HG03097 (cell line): ENCODE data around the gene PHF21B.
"Not testable (repeated sequence)": the region's sequence is repeated elsewhere in the genome, so short reads cannot be mapped to it uniquely, and the experiment has no call there.

Experiments
- ATAC-seq: cut with Tn5 transposase; IDR thresholded peaks from one replicate; pipeline ENCODE4 v1.9.1; 2021; ENCODE audit not compliant: unreplicated experiment, low FRiP score

PHF21B gene

DNA sequence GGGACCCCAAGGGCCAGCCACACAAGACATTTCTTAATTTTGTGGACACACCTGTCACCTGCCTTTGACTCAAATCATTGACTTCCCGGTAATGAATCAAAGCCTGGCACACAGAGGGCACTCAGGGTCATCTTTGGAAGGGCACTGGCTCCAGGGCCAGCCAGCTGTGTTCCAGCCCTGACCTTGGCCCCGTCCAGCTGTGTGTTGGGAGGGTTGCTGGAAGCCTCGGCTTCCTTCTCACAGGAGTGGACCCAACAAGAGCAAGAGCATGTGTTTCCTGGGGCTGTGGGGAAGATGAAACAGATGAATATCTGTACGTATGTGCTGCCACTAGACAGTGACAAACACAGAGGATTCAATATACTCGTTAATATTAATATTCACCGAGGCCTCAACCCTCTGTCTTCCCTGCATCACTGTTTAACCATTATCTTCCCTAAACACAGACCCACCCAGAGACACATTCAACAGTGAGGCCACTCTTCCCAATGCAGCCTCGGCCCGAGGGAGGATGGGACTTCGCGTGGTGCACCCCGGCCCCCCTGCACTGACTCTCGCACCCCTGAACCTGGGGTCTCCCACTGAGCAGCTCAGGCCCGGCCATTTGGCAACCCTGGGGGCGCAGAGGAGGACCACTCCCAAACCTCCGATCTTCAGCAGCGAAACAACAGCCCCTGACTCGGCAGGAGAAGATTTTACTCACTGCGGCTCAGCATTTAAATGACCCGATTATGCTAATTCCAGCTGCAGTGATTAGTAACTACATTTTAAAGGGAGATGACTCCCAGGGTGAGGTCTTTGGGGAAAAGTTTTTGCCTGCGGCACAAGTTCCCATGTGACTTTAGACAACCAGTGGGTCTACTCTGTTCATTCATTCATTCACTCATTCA, 45.7 kb downstream of the PHF21B start:
- no peak for ATAC-seq

DNA sequence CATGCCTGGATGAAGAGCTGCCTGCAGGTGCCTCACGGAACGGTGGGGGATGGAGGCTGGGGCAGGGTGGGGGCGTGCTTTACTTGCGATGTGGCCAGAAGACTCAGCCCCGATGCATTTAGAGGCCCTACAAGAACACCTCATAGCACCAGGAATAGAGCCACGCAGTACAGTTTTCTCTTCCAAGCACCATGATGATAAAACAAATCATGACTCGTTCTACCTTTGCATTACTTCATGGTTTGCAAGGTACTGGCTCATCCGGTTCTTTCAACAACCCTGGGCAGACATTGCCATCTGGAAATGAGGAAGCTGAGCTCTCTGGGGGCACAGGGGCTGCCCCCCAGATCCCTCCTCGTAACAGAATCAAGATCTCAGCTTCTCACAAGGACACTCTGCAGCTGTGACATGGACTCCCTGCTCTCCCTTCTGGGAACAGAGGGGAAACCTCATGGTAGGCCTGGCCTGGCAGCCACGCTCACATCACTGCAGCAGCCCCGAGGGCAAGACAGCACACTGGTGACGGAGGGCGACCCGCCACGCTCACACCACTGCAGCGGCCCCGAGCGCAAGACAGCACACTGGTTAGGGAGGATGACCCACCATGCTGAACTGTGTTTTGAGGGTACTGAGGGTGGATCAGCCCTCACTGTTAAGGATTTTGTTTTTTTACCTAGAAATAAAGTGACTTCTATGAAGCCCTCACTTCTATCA, 46.9 kb downstream of the PHF21B start:
- no peak for ATAC-seq

DNA sequence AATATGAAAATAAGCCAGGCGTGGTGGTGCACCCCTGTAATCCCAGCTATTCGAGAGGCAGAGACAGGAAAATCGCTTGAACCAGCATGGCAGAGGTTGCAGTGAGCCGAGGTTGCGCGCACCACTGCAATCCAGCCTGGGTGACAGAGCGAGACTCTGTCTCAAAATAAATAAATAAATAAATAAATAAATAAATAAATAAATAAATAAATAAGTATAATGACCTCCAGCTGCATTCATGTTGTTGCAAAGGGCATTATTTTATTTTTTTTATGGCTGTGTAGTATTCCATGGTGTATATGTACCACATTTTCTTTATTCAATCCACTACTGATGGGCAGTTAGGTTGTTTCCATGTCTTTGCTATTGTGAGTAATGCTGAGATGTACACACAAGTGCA, 48.1 kb downstream of the PHF21B start:
- ATAC-seq = not testable (repeated sequence)

- no peak for ATAC-seq
These were observed 52.7 kb downstream of the PHF21B start for GRCh38 chr22:44956840-44957767.

DNA sequence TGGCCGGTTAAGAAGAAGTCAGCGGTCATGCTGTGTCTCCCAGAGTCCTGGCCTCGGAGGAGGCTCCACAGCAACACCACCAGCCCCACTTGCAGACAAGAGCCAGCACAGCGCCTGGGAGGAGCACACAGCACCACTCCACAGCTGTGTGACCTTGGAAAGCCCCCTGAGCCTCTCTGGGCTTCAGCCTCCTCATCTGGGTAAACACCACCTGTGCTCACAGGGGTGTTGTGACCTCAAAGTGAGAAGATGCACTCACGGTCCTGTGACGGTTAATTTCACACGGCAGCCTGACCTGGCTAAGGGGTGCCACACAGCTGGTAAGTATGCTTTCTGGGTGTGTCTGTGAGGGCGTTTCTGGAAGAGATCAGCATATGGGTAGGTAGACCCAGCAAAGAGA, 54.7 kb downstream of the PHF21B start:
- ATAC-seq = no peak

DNA sequence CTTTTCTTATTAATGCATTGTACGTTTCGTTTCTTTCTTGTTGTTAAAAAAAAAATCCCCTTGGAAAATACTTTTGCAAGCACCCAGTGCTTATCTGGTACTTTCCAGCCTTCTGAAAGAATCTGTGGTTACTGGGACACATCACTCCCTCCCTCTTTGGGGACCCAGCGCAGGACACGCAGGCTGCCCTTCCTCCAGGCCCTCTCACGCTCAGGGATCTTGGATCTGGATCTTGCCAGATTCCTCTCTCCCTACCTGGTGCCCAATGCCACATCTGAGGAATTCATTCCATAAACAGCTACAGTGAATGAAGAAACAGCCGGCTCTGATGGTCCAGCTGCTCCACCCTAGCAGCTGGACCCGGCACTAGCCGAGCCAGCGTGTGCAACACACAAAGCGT, 55.7 kb downstream of the PHF21B start:
- ATAC-seq = no peak

- no peak for ATAC-seq
These were observed 56.7 kb downstream of the PHF21B start for GRCh38 chr22:44952863-44953746.

GRCh38 chr22:44951510-44951816, 58.3 kb downstream of the PHF21B start:
- ATAC-seq = no peak

DNA sequence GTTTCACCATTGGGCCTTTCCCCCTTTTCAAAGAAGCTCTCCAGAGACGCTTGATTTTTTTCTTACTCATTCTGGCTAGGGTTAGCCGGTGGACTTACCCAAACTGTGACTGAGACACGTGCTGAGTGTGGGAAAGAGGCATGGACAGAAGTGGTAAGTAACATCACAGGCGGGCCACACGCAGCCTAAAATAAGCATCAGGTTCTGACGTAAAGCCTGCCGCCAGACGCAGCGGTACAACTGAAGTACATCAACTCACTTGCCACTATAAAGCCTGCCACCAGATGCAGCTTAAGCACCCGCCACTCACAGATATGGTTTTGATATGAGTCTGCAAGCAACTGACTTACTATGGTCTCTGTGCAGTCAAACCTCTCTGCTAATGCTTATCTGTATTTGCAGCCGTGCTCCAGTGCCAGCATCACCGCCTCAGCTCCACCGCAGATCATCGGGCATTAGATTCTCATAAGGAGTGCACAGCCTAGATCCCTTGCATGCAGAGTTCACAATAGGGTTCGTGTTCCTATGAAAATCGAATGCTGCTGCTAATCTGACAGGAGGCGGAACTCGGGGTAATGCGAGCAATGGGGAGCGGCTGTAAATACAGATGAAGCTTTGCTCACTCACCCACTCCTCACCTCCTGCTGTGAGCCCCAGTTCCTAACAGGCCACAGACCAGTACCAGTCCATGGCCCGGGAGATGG, 58.8 kb downstream of the PHF21B start:
- no peak for ATAC-seq

- no peak for ATAC-seq
These were observed 62.0 kb downstream of the PHF21B start for GRCh38 chr22:44947846-44948245.

- ATAC-seq = no peak
These were observed 62.8 kb downstream of the PHF21B start for GRCh38 chr22:44947049-44947448.

DNA sequence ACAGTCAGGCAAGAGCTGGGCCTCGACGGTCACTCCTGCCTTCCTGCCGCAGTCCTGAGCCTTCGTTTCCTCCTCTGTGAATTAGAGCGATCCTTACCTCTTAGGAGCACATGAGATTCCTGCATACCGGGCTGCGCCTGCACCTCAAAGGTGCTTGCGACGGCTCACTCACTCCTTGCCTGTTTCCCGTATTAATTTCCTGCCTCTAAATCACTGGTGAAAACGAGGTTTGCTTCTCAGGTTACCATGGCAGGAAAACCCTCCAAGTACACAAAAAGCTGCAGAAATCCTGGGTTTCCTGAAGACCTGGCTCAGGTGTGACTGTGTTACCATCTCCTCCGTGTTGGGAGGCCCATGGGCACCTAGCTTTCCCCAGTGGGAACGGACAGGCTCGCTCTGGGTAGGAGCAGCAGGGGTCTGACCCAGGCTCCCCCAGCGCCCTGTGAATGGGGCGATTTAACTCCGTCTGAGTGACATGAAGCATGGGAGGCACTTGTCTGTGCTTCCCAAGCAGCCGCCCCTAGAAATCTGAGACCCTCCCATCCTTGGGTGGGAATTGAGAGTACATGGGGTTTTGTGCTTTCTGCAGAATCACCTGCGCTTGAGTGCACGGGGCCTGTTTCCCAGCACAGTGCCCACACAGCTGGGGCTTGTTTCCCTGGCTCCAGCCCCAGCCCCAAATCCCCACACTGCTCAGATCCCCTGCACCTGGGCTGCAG, 64.8 kb downstream of the PHF21B start:
- no peak for ATAC-seq

GRCh38 chr22:44943701-44944324, 66.0 kb downstream of the PHF21B start:
- no peak for ATAC-seq

DNA sequence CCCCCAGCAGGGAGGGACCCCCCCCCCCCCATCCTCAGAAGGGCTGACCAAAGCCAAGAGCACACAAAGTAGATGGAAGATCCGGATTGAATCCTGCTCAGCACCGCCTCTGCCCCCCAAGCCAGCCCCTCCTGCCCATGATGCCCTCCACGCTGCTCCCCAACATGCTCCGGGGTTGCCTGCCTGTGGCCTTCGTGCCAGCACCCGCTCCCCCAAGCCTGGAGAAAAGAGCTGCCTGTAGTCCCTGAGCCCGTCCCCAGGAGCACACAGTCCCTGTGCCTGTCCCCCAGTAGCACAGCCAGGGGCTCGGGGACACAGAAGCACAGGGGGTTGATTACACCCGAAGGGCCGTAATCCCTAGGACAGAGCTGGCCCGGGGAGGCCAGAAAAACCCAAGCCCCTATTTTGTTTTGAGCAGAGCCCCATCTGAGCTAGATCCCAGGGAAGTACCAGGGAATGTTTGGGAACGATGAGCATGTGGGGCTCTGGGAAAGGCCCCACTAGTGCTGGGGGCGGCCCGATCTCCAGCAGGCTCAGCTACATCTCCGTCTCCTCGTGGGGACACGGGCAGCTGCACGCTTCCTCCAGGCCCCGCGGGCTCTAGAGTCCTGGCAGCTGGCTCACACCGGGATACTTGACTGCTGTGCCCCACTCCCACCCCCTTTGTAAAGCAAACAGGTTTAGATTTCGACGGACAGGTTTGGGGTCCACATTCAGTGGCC, 66.7 kb downstream of the PHF21B start:
- no peak for ATAC-seq

DNA sequence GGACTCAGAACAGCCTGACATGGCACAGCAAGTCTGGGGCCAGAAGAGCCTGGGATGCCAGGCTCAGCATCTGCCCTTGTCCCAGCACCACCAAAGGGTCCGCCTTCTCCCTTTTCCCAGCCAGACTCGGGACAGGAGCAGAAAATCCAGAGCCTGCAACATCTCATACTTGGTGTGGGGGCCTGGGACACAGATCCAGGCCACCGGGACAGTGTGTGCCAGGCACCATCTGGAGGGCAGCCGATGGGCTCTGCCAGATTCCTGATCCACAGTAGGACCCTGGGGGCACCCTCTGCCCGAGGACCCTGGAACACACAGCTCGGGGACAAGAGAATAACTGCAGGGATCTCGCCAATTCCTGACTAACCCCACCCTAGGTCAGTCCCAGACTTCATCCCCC, 67.7 kb downstream of the PHF21B start:
- no peak for ATAC-seq

- no peak for ATAC-seq
These were observed 68.6 kb downstream of the PHF21B start for GRCh38 chr22:44941207-44941606.

DNA sequence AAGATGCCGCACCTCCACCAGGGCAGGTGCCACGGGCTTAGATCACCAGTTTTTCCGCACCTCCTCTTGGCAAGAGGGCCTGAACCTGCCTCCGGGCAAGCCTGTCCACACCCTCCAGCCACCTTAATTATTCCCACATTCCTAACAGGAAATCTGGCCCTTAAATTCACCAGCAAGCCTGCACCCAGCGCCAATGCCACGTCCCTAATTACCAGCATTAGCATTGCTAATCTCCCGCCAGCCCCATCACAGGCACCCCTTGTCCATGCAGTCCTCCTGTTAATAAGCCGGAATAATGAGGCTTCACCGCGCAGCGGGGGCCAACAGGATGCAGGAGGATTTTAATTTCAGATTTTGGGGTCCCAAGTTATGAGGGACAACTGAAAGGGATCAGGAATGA, 69.7 kb downstream of the PHF21B start:
- no peak for ATAC-seq

DNA sequence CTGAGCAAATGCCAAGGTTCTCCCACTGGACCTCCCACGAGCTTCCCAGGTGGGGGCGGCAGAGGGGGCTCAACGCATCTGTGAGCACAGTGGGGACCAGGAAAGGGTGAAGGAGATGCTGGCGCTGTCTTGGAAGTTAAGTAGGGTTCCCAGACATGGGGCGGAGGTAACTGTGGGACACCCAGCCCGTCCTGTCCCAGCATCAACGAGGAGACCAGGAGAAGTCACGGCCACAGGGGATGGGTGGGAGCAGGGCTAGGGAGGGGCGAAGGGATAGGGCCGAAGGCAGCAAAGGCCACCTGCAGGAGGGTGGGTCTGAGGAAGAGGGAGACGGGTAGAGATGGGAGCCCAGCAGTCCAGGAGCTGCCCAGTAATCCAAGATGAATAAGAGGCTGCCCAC, 70.4 kb downstream of the PHF21B start:
- ATAC-seq = no peak
